OCI-LY1 (cell line): ENCODE results near the gene AICDA.
"Not testable (repeated sequence)": the region's sequence is repeated elsewhere in the genome, so short reads cannot be mapped to it uniquely, and the experiment has no call there.

Source experiments
- H2AFZ ChIP-seq: fragments of 200-600 bp; sonication (generic), shearing (Covaris generic); 2 replicates; pipeline ENCODE4 v1.6.0; 2014; ENCODE audit warnings: antibody characterized with exemption, mild to moderate bottlenecking, low read length
- H3F3A ChIP-seq: fragments of 200-600 bp; sonication (generic), shearing (Covaris generic); 2 replicates; pipeline ENCODE4 v1.6.0; 2014; ENCODE audit warnings: mild to moderate bottlenecking, antibody characterized with exemption, low read length, moderate library complexity; ENCODE audit not compliant: insufficient read depth
- H3K27ac ChIP-seq: fragments of 200-600 bp; sonication (generic); 2 replicates; pipeline ENCODE4 v1.5.1; 2014; ENCODE audit warnings: low read length, mixed run types, mild to moderate bottlenecking, low read depth; ENCODE audit not compliant: poor library complexity, severe bottlenecking
- H3K27me3 ChIP-seq: fragments of 200-600 bp; sonication (generic); 2 replicates; pipeline ENCODE4 v1.6.0; 2014; ENCODE audit warnings: antibody characterized with exemption, mild to moderate bottlenecking, low read length, moderate library complexity; ENCODE audit not compliant: insufficient read depth
- H3K36me3 ChIP-seq: fragments of 200-600 bp; sonication (generic); 2 replicates; pipeline ENCODE4 v1.6.1; 2014; ENCODE audit warnings: mild to moderate bottlenecking, antibody characterized with exemption, low read length, moderate library complexity, mixed read lengths; ENCODE audit not compliant: insufficient read depth
- H3K4me1 ChIP-seq: fragments of 200-600 bp; sonication (generic); 2 replicates; pipeline ENCODE4 v1.5.1; 2014; ENCODE audit warnings: mild to moderate bottlenecking, low read length, moderate library complexity; ENCODE audit not compliant: insufficient read depth, severe bottlenecking
- H3K4me2 ChIP-seq: fragments of 200-600 bp; sonication (generic), shearing (Covaris generic); 2 replicates; pipeline ENCODE4 v1.6.1; 2014; ENCODE audit warnings: low read length
- H3K4me3 ChIP-seq: fragments of 200-600 bp; sonication (generic); 2 replicates; pipeline ENCODE4 v1.5.1; 2014; ENCODE audit warnings: low read length, low read depth, mild to moderate bottlenecking, mixed read lengths; ENCODE audit not compliant: poor library complexity, severe bottlenecking
- H3K79me2 ChIP-seq: fragments of 200-600 bp; shearing (Covaris generic); 2 replicates; pipeline ENCODE4 v1.6.1; 2016; ENCODE audit warnings: mixed run types, low read length, mixed read lengths; ENCODE audit not compliant: insufficient read depth
- H3K9ac ChIP-seq: fragments of 200-600 bp; sonication (generic), shearing (Covaris generic); 2 replicates; pipeline ENCODE4 v1.6.1; 2014; ENCODE audit warnings: mild to moderate bottlenecking, low read length, mixed read lengths
- H3K9me2 ChIP-seq: fragments of 200-600 bp; sonication (generic), shearing (Covaris generic); 2 replicates; pipeline ENCODE4 v1.6.1; 2014; ENCODE audit warnings: low read depth, mild to moderate bottlenecking, low read length, mixed read lengths
- H3K9me3 ChIP-seq: fragments of 200-600 bp; shearing (Covaris generic); 2 replicates; pipeline ENCODE4 v1.6.1; 2014; ENCODE audit warnings: low read length, mixed read lengths
- H4K20me1 ChIP-seq: fragments of 200-600 bp; sonication (generic), shearing (Covaris generic); 2 replicates; pipeline ENCODE4 v1.6.0; 2016; ENCODE audit warnings: mild to moderate bottlenecking, low read length; ENCODE audit not compliant: insufficient read depth
- CTCF ChIP-seq: fragments of 200-600 bp; sonication (generic), shearing (Covaris generic); IDR thresholded peaks from 2 replicates; pipeline ENCODE4 v1.5.1; 2017; ENCODE audit warnings: mild to moderate bottlenecking, antibody characterized with exemption, low read length, moderate library complexity, mixed read lengths
- EZH2 ChIP-seq: fragments of 200-600 bp; sonication (generic), shearing (Covaris generic); IDR thresholded peaks from 2 replicates; pipeline ENCODE4 v1.8.0; 2017; ENCODE audit warnings: borderline replicate concordance, mixed run types, mild to moderate bottlenecking, antibody characterized with exemption, low read length, moderate library complexity, mixed read lengths

AICDA gene

GRCh38 chr12:8622646-8623045 lies 10.0 kb upstream of the AICDA start:
- Histone ChIP-seq H3K9me2 (no peaks in the 10 kb centered on the region), H4K20me1 (no peaks in the 10 kb centered on the region), H3K27ac (peak overlapping the region; percentile 3), H3K27me3 (no peaks in the 10 kb centered on the region), H3K36me3 (no peaks in the 10 kb centered on the region), H3K4me2 (no peak overlapping the region), H3K4me1 (peaks cover 18% of the 10 kb centered on the region), H3F3A (no peaks in the 10 kb centered on the region; the same call in 1 of the 2 replicates), H3K4me3 (no peak overlapping the region), H3K9ac (no peak overlapping the region), H3K9me3 (no peaks in the 10 kb centered on the region; the same call in 1 of the 2 replicates), H3K79me2 (no peaks in the 10 kb centered on the region), H2AFZ (no peak overlapping the region)
- TF ChIP-seq EZH2 = no peak
- no peak for TF ChIP-seq CTCF

- no peaks in the 10 kb centered on the region for H3K9me2 ChIP-seq
- no peak overlapping the region for H2AFZ ChIP-seq
- no peak overlapping the region for H3K9ac ChIP-seq
- no peaks in the 10 kb centered on the region for H3K36me3 ChIP-seq
- H3K9me3 ChIP-seq = no peaks in the 10 kb centered on the region
- no peak for TF ChIP-seq CTCF
- TF ChIP-seq EZH2 = no peak
- peaks cover 17% of the 10 kb centered on the region for H3K79me2 ChIP-seq
- peak overlapping the region; percentile 24 for H3K27ac ChIP-seq
- no peak overlapping the region for H3K4me2 ChIP-seq
- H3K27me3 ChIP-seq = no peaks in the 10 kb centered on the region
- no peak overlapping the region for H3K4me3 ChIP-seq
- no peaks in the 10 kb centered on the region for H3F3A ChIP-seq
- H4K20me1 ChIP-seq = no peaks in the 10 kb centered on the region
- peaks cover 54% of the 10 kb centered on the region for H3K4me1 ChIP-seq
Observed at GRCh38 chr12:8615206-8615605, 2.5 kb upstream of the AICDA start.

GRCh38 chr12:8613881-8614280 lies 1.2 kb upstream of the AICDA start:
- H3K4me3 ChIP-seq, H2AFZ ChIP-seq, H3K4me2 ChIP-seq, H3K9ac ChIP-seq, H3K9me3 ChIP-seq, H3F3A ChIP-seq, H3K9me2 ChIP-seq, H3K36me3 ChIP-seq, H3K27me3 ChIP-seq, H4K20me1 ChIP-seq: not testable (repeated sequence)
- Histone ChIP-seq H3K4me1 (peaks cover 61% of the 10 kb centered on the region), H3K27ac (peak overlapping the region; percentile 84), H3K79me2 (peaks cover 23% of the 10 kb centered on the region)

- Histone ChIP-seq H3K9me2 (no peaks in the 10 kb centered on the region), H3F3A (0 out of 2 replicates have a peak, but pooled peaks cover 5% of the 10 kb centered on the region), H3K4me3 (peak overlapping the region; percentile 66), H3K27ac (peak overlapping the region; percentile 84), H4K20me1 (no peaks in the 10 kb centered on the region), H2AFZ (no peak overlapping the region), H3K9ac (peak overlapping the region; percentile 67), H3K4me1 (peaks cover 66% of the 10 kb centered on the region), H3K4me2 (peak overlapping the region; percentile 92), H3K9me3 (no peaks in the 10 kb centered on the region), H3K27me3 (no peaks in the 10 kb centered on the region), H3K79me2 (peaks cover 23% of the 10 kb centered on the region), H3K36me3 (peaks cover 36% of the 10 kb centered on the region)
- TF ChIP-seq CTCF = peak; percentile 94
- no peak for TF ChIP-seq EZH2
Observed at GRCh38 chr12:8609061-8609570, 3.5 kb downstream of the AICDA start.
